K562 (cell line): ENCODE results near the gene CSKMT. TPM values are rescaled to one million over a fixed set of nuclear protein-coding genes. Genes with fewer than 3 reads are reported as not detected.

Experiments
- ASH1L ChIP-seq: fragments of 450-650 bp; IDR thresholded peaks from 2 replicates; pipeline ENCODE4 v1.6.1; 2018; ENCODE audit warnings: borderline replicate concordance, mild to moderate bottlenecking, low read depth; ENCODE audit not compliant: partially characterized antibody
- DMBX1 ChIP-seq: fragments of 250-450 bp; sonication (Bioruptor Pico); IDR thresholded peaks from 2 replicates; pipeline ENCODE4 v1.8.0; 2022; ENCODE audit warnings: inconsistent platforms, mild to moderate bottlenecking, moderate library complexity, borderline replicate concordance
- EZH2 ChIP-seq: IDR thresholded peaks from 2 replicates; pipeline ENCODE4 v1.6.1; 2012; ENCODE audit warnings: low read depth, mild to moderate bottlenecking, inconsistent platforms, low read length, borderline replicate concordance
- FUS ChIP-seq: fragments of 200-400 bp; formaldehyde crosslinking; optimal IDR thresholded peaks from 2 replicates; pipeline ENCODE3; 2017; ENCODE audit warnings: low read depth, low read length
- HLTF ChIP-seq: fragments of 450-650 bp; IDR thresholded peaks from 2 replicates; pipeline ENCODE4 v1.6.1; 2016
- HNRNPLL ChIP-seq: fragments of 200-400 bp; formaldehyde crosslinking; IDR thresholded peaks from 2 replicates; pipeline ENCODE4 v1.6.1; 2017; ENCODE audit warnings: low read length, low read depth, mild to moderate bottlenecking; ENCODE audit not compliant: poor library complexity, severe bottlenecking
- MIER1 ChIP-seq: fragments of 450-650 bp; IDR thresholded peaks from 2 replicates; pipeline ENCODE4 v1.6.1; 2016; ENCODE audit warnings: antibody characterized with exemption, mild to moderate bottlenecking, low read depth
- NCOA1 ChIP-seq: fragments of 450-650 bp; IDR thresholded peaks from 2 replicates; pipeline ENCODE4 v1.6.1; 2016; ENCODE audit warnings: low read depth
- NCOR1 ChIP-seq: fragments of 450-650 bp; IDR thresholded peaks from 2 replicates; pipeline ENCODE4 v1.6.1; 2016; ENCODE audit warnings: mild to moderate bottlenecking, moderate library complexity
- NR2C2 ChIP-seq, 2 experiments: fragments of 200-800 bp in 1 of 2; sonication (Bioruptor generic) in 1 of 2; sonication (generic) in 1 of 2; formaldehyde crosslinking in 1 of 2; IDR thresholded peaks; 2 replicates each; pipeline versions ENCODE4 v1.6.1 to v1.8.0; 2016 to 2022; ENCODE audit warnings: mild to moderate bottlenecking in 1 of 2, missing compliant biosample characterization in 1 of 2, missing genetic modification characterization in 1 of 2, missing genetic modification reagents in 1 of 2
- POLR2H ChIP-seq: IDR thresholded peaks from 2 replicates; pipeline ENCODE4 v1.6.1; 2016; ENCODE audit warnings: missing genetic modification characterization, low read depth, mild to moderate bottlenecking, control low read depth, missing compliant biosample characterization, moderate library complexity
- PTRF ChIP-seq: fragments of 450-650 bp; IDR thresholded peaks from 2 replicates; pipeline ENCODE4 v1.6.1; 2016; ENCODE audit warnings: mild to moderate bottlenecking, missing genetic modification characterization, missing compliant biosample characterization
- SAFB2 ChIP-seq: fragments of 200-400 bp; formaldehyde crosslinking; IDR thresholded peaks from 2 replicates; pipeline ENCODE4 v1.6.1; 2018; ENCODE audit warnings: borderline replicate concordance, low read length, low read depth, moderate library complexity; ENCODE audit not compliant: severe bottlenecking
- TCFL5 ChIP-seq: fragments of 250-450 bp; sonication (Bioruptor Pico); conservative IDR thresholded peaks from 2 replicates; pipeline ENCODE4 v1.6.1; 2021; ENCODE audit warnings: mild to moderate bottlenecking, moderate library complexity, matching md5 sums
- TEAD1 ChIP-seq, 2 experiments: fragments of 450-650 bp in 1 of 2; sonication (generic) in 1 of 2; formaldehyde crosslinking; IDR thresholded peaks; 2 replicates each; pipeline versions ENCODE4 v1.4.0 to v1.8.0; 2020 to 2022; ENCODE audit warnings: mild to moderate bottlenecking in 2 of 2, missing genetic modification reagents in 1 of 2
- U2AF2 ChIP-seq: fragments of 200-400 bp; formaldehyde crosslinking; optimal IDR thresholded peaks from 2 replicates; pipeline ENCODE3; 2017; ENCODE audit warnings: low read depth, mild to moderate bottlenecking, low read length
- XRCC3 ChIP-seq: fragments of 450-650 bp; IDR thresholded peaks from 2 replicates; pipeline ENCODE4 v1.6.1; 2017; ENCODE audit warnings: mild to moderate bottlenecking, moderate library complexity
- ZBED1 ChIP-seq: IDR thresholded peaks from 2 replicates; pipeline ENCODE4 v1.6.1; 2014
- ZFX ChIP-seq: sonication (generic); formaldehyde crosslinking; IDR thresholded peaks from 2 replicates; pipeline ENCODE4 v1.8.0; 2022; ENCODE audit warnings: mild to moderate bottlenecking, missing genetic modification reagents, moderate library complexity
- ZKSCAN3 ChIP-seq: fragments of 250-450 bp; sonication (Bioruptor Pico); IDR thresholded peaks from 2 replicates; pipeline ENCODE4 v1.4.0; 2020
- ZNF143 ChIP-seq: sonication (generic); formaldehyde crosslinking; IDR thresholded peaks from 2 replicates; pipeline ENCODE4 v1.9.0; 2022; ENCODE audit warnings: mild to moderate bottlenecking, missing genetic modification reagents
- ZNF384 ChIP-seq: IDR thresholded peaks from 2 replicates; pipeline ENCODE4 v1.6.1; 2012; ENCODE audit warnings: low read depth, low read length, improper control_type of control experiment
- polyA plus RNA-seq, 8 experiments: library from polyadenylated mRNA; depleted of rRNA in 4 of 8; stranded (reverse) in 5 of 8; unstranded in 3 of 8; fragments of >200 nt; fragmentation: Nextera tagmentation in 2 of 8; fragmentation: Illumina TruSeq in 1 of 8; extraction: Ambion mirVana in 2 of 8; extraction: Trizol in 1 of 8; gene quantifications; 2 replicates each; pipeline versions ENCODE4 v1.2.1 to v1.2.3, GENCODE V29; 2011 to 2014; ENCODE audit warnings: inconsistent platforms in 1 of 8, missing spikeins in 1 of 8
- total RNA-seq, 7 experiments: library from RNA; depleted of rRNA in 6 of 7; stranded (reverse); fragments of >200 nt in 6 of 7; fragmentation: Illumina TruSeq in 2 of 7; extraction: Trizol in 2 of 7; gene quantifications; 2 replicates each; pipeline versions ENCODE4 v1.2.1 to v1.2.3, GENCODE V29; 2011 to 2021; ENCODE audit warnings: low replicate concordance in 1 of 7
- TF ChIP-seq, protein P1 (sequence below): fragments of 250-450 bp; sonication (Bioruptor Pico); IDR thresholded peaks from 2 replicates; pipeline ENCODE4 v1.8.0; 2022; ENCODE audit warnings: moderate library complexity, mild to moderate bottlenecking, inconsistent platforms
- TF ChIP-seq, protein P2 (sequence below): sonication (generic); formaldehyde crosslinking; IDR thresholded peaks from 2 replicates; pipeline ENCODE4 v1.8.0; 2023; ENCODE audit warnings: mild to moderate bottlenecking, missing genetic modification reagents
- TF ChIP-seq, protein P3 (sequence below): conservative IDR thresholded peaks from 2 replicates; pipeline ENCODE4 v1.6.1; 2011; ENCODE audit warnings: low read depth, mild to moderate bottlenecking, low read length; ENCODE audit not compliant: control insufficient read depth

The CSKMT gene
- total and polyA plus RNA-seq, 9 of the 15 experiments (the other 6 are each of a cell fraction or from before 2014, with no cell fraction given), result 10.3 to 108 (median 27.2) TPM

DNA sequence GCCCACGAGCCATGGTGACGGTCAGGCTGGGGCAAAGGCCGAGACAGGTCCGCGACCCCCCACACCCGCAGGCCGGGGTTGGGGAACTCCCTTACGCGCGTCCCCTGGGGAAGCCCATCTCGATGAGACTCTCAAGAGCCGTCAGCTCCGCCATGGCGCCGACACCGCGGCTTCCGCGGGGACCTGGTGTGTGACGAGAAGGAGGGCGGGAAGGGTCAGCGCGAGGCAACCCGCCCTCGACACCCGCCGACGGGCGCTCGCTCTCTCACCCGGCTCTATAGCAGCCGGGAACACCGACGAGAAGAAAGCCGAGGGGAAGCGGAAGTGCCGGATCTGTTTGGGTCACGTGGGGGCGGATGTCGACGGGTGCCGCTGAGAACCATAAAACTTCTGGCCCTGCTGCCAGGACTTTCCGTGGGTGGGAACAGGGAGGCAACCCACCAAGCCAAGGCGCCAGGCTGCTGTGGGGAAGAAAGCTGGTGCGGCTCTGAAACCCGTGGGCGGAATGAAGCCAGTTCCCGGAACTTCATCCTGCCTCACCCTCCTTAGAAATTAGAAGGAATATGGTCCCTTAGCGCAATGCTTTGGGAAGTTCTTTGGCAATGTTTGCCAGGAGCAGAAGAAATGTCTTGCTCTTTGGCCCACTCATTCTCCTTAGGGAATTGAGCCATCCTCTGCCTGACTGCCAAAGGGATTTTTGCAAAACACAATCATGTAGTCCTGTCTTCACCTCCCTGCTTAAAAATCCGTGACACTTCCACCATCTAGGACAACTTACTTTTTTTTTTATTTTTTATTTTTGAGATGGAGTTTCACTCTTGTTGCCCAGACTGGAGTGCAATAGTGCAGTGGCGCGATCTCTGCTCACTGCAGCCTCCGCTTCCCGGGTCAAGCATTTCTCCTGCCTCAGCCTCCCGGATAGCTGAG is 13.9 kb downstream of the CSKMT start, which contains the start of gene UBXN1 (continued):
- no peak for TF ChIP-seq TCFL5
- no peak for TF ChIP-seq DMBX1 (CRISPR knock-in tag)
- TF ChIP-seq EZH2, result no peak
- TF ChIP-seq ZFX (CRISPR knock-in tag), result peak; percentile 63
- TF ChIP-seq NCOR1, result no peak
- peak; percentile 34; the same call in 1 of the 2 replicates for TF ChIP-seq POLR2H (tag)
- TF ChIP-seq, protein P1, sequence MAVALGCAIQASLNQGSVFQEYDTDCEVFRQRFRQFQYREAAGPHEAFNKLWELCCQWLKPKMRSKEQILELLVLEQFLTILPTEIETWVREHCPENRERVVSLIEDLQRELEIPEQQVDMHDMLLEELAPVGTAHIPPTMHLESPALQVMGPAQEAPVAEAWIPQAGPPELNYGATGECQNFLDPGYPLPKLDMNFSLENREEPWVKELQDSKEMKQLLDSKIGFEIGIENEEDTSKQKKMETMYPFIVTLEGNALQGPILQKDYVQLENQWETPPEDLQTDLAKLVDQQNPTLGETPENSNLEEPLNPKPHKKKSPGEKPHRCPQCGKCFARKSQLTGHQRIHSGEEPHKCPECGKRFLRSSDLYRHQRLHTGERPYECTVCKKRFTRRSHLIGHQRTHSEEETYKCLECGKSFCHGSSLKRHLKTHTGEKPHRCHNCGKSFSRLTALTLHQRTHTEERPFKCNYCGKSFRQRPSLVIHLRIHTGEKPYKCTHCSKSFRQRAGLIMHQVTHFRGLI (CRISPR knock-in tag), result no peak
- TF ChIP-seq U2AF2, result no peak
- no peak for TF ChIP-seq MIER1
- no peak for TF ChIP-seq HLTF
- no peak for TF ChIP-seq NR2C2 (CRISPR knock-in tag; IDR thresholded peaks at IDR 0.05)
- peak; percentile 79 for TF ChIP-seq NR2C2 (tag; IDR thresholded peaks at IDR 0.05)
- 0 out of 2 replicates have a peak, but pooled peaks have one; percentile 2 for TF ChIP-seq ZNF384
- no peak for TF ChIP-seq HNRNPLL
- TF ChIP-seq, protein P2, sequence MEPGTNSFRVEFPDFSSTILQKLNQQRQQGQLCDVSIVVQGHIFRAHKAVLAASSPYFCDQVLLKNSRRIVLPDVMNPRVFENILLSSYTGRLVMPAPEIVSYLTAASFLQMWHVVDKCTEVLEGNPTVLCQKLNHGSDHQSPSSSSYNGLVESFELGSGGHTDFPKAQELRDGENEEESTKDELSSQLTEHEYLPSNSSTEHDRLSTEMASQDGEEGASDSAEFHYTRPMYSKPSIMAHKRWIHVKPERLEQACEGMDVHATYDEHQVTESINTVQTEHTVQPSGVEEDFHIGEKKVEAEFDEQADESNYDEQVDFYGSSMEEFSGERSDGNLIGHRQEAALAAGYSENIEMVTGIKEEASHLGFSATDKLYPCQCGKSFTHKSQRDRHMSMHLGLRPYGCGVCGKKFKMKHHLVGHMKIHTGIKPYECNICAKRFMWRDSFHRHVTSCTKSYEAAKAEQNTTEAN (CRISPR knock-in tag), result no peak
- no peak for TF ChIP-seq PTRF (tag)
- no peak for TF ChIP-seq ASH1L
- TF ChIP-seq FUS, result no peak
- no peak for TF ChIP-seq XRCC3
- TF ChIP-seq NCOA1, result 0 out of 2 replicates have a peak, but pooled peaks have one; percentile 20
- no peak for TF ChIP-seq SAFB2
- peak; percentile 3 to 61; a peak in 1 of 4 replicates for TF ChIP-seq TEAD1 (CRISPR knock-in tag; IDR thresholded peaks at IDR 0.05)
- no peak for TF ChIP-seq ZBED1
- TF ChIP-seq, protein P3, sequence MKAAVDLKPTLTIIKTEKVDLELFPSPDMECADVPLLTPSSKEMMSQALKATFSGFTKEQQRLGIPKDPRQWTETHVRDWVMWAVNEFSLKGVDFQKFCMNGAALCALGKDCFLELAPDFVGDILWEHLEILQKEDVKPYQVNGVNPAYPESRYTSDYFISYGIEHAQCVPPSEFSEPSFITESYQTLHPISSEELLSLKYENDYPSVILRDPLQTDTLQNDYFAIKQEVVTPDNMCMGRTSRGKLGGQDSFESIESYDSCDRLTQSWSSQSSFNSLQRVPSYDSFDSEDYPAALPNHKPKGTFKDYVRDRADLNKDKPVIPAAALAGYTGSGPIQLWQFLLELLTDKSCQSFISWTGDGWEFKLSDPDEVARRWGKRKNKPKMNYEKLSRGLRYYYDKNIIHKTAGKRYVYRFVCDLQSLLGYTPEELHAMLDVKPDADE, result no peak
- TF ChIP-seq ZKSCAN3 (CRISPR knock-in tag), result no peak
- no peak for TF ChIP-seq ZNF143 (CRISPR knock-in tag)
